SKM-1 treated with dmso at 0.1 percent for 144 hours (cell line): ENCODE data around the gene GPRIN1.
A peak's percentile ranks its signal among the peaks of the same experiment; 100 is the strongest.
"Not testable (repeated sequence)": the region's sequence is repeated elsewhere in the genome, so short reads cannot be mapped to it uniquely, and the experiment has no call there.

Source experiments
- DNase-seq: peaks from one replicate; lab custom pipeline; 2025; ENCODE audit not compliant: unreplicated experiment; lab: John Stamatoyannopoulos, UW

GPRIN1 gene

GRCh38 chr5:176575488-176576422 is 34.2 kb downstream of the GPRIN1 start:
- no peak for DNase-seq

GRCh38 chr5:176575066-176575465 is 34.9 kb downstream of the GPRIN1 start:
- no peak for DNase-seq

GRCh38 chr5:176574297-176574591 is 35.7 kb downstream of the GPRIN1 start:
- no peak for DNase-seq

GRCh38 chr5:176573564-176574296 is 36.2 kb downstream of the GPRIN1 start:
- peak; percentile 28 for DNase-seq

- DNase-seq: no peak
These were observed 39.9 kb downstream of the GPRIN1 start for GRCh38 chr5:176570044-176570443.

- no peak for DNase-seq
These were observed 41.3 kb downstream of the GPRIN1 start for GRCh38 chr5:176568657-176569056.

GRCh38 chr5:176565760-176566288 is 44.1 kb downstream of the GPRIN1 start:
- DNase-seq: no peak

- no peak for DNase-seq
These were observed 46.0 kb downstream of the GPRIN1 start for GRCh38 chr5:176564002-176564401.

GRCh38 chr5:176562189-176562588 is 47.8 kb downstream of the GPRIN1 start:
- DNase-seq: no peak

- no peak for DNase-seq
These were observed 48.7 kb downstream of the GPRIN1 start for GRCh38 chr5:176561259-176561658.

GRCh38 chr5:176560364-176560763 is 49.6 kb downstream of the GPRIN1 start:
- DNase-seq: no peak

- DNase-seq: no peak
These were observed 50.3 kb downstream of the GPRIN1 start for GRCh38 chr5:176559683-176560082.

- no peak for DNase-seq
These were observed 52.1 kb downstream of the GPRIN1 start for GRCh38 chr5:176557846-176558245.

GRCh38 chr5:176553260-176554085 is 56.5 kb downstream of the GPRIN1 start:
- DNase-seq: no peak

- DNase-seq: no peak
These were observed 57.6 kb downstream of the GPRIN1 start for GRCh38 chr5:176552332-176552869.

- not testable (repeated sequence) for DNase-seq
These were observed 59.0 kb downstream of the GPRIN1 start for GRCh38 chr5:176550937-176551336.

GRCh38 chr5:176550275-176550831 is 59.6 kb downstream of the GPRIN1 start:
- DNase-seq: peak; percentile 27

- DNase-seq: no peak
These were observed 60.1 kb downstream of the GPRIN1 start for GRCh38 chr5:176549871-176550270.

- DNase-seq: no peak
These were observed 61.0 kb downstream of the GPRIN1 start, which contains the start of gene CDHR2 for GRCh38 chr5:176548967-176549444. CDHR2 (plus strand) TSS chr5:176549342; CDS start chr5:176565353, 16,011 bp downstream.

GRCh38 chr5:176547802-176548201 is 62.2 kb downstream of the GPRIN1 start:
- DNase-seq: no peak
